M059J (cell line): ENCODE measurements around the gene FBXO8. TPM values are rescaled to one million over a fixed set of nuclear protein-coding genes. Genes with fewer than 3 reads are reported as not detected.
"Not testable (repeated sequence)": the region's sequence is repeated elsewhere in the genome, so short reads cannot be mapped to it uniquely, and the experiment has no call there.

Source experiments
- DNase-seq: peaks from one replicate; pipeline ENCODE4 v3.0.0-alpha.2; 2012; ENCODE audit warnings: low read depth
- total RNA-seq: library from RNA; depleted of rRNA; stranded (reverse); fragments of >200 nt; shearing (Covaris generic); gene quantifications from 2 replicates; pipeline ENCODE4 v1.2.3, GENCODE V29; 2014; rRNA removed

The FBXO8 gene, protein sequence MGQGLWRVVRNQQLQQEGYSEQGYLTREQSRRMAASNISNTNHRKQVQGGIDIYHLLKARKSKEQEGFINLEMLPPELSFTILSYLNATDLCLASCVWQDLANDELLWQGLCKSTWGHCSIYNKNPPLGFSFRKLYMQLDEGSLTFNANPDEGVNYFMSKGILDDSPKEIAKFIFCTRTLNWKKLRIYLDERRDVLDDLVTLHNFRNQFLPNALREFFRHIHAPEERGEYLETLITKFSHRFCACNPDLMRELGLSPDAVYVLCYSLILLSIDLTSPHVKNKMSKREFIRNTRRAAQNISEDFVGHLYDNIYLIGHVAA
- total RNA-seq, result 20.3 and 29.0 TPM in 2 replicates

DNA sequence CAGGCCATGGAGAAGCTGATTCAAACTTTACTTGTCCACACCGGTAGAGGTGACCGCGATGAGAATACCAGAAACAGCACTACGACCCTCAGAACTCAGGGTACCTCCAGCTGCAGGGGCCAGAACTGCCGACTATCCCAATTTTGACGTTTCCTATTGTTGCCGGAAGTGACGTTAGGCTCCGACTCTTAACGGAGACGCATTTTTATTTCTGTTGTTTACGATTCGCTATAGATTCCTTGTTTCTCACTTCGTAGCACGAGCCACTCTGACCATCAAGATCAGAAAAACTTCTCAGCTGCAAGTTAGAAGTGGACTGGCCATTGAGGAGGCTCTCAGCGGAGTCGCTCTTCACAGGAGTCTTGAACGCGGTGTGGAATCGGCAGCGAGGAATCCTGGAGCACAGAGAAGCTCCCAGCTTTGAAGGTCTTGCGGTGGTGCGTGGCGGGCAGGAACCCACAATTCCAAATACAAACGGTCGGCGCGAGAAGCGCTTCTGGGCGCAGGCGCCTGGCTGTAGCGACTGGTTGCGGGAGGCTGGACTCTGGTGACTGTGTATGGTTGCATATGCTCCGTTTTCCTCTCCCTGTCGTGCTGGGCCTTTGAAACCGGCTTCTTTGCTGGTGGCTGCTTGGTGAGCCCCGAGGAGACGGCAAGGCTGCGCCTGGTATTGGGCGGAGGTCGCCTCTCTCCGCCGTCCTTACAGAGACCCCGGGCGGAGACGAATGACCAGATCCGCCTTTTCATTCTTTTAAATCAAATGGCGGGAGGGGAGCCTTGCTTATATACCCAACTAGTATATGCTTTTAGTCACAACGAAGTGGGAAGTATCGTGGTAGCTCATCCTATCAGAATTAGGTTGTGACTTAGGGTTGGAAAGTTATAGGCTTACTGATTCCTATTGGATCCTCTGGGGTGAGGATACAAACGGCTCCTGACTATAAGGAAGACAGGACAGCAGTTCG is at the start of gene FBXO8, which contains the start of gene CEP44:
Gene FBXO8 (minus strand): TSS at position 161 of the 965 bp plus-strand sequence. CDS start 20,575 bp downstream, outside the sequence.
Gene CEP44 (plus strand): TSS at position 405 of the 965 bp plus-strand sequence. CDS start 15,211 bp downstream, outside the sequence.
- peak; percentile 74 for DNase-seq

DNA sequence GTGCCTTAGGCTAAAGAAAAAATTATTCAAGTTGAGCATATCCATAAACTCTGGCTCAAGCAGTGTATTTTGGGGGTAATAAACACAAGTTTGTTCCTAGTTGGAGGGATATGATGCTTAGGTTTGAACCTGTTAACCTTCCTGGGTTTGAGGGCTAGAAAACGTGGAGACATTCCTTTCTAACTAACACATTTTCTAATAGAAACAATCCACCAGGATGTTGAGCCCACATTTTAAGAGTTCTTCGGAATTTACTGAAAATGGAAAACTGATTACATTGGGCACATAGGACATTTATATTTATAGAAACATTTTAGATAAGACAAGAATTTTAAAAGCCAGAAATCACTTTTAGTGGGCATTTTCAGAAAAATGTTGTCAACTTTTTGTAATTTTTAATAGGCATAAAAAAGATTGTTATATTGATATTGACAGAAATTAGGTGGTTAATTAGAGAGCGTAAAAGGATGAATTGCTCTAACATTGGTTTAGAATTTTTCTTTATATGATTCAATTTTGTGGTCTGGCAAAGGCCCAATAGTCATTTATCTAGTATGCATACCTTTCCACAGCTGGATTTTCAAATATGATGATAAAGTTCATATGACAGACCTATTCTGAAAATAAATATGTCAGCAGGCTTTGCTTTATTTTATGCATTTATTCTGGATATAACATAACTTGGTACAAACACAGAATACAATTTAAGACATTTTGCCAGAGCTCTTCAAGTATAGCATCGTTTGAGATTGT is 49.5 kb upstream of the FBXO8 start:
- no peak for DNase-seq

DNA sequence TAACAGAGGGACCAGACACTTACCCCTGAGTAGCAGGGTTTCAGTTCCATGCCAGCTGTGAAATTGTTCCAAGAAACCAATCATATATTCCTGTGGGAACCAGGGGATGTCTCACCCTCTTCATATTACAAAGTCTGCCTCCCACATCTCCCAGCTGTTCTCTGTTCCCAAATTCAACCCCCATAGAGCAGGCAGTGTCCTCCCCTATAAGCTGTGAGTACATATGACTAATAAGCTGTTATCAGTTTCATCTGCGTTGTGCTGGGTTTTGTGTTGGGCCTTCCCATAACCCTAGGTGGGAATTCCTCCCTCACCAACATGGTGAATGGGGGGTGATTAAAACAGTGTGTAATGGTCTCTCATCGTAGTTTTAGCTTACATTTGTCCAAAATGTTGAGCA is 41.3 kb upstream of the FBXO8 start:
- DNase-seq, result peak; percentile 40

DNA sequence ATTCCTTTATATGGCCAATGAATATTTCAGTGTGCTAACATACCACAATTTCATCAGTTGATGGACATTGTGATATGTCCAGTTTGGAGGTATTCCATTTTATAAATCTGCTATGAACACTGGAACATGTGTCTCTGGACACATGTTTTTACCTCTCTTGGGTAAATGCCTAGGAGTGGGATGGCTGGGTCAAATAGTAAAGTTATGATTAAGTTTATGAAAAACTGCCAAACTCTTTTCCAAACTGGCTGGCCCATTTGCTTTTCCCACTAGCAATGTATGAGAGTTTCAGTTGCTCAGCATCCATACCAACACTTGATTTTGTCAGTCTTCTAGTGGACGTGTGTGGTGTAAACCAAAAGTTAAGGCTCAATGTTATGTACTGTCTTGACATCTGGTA is 40.8 kb upstream of the FBXO8 start:
- no peak for DNase-seq

DNA sequence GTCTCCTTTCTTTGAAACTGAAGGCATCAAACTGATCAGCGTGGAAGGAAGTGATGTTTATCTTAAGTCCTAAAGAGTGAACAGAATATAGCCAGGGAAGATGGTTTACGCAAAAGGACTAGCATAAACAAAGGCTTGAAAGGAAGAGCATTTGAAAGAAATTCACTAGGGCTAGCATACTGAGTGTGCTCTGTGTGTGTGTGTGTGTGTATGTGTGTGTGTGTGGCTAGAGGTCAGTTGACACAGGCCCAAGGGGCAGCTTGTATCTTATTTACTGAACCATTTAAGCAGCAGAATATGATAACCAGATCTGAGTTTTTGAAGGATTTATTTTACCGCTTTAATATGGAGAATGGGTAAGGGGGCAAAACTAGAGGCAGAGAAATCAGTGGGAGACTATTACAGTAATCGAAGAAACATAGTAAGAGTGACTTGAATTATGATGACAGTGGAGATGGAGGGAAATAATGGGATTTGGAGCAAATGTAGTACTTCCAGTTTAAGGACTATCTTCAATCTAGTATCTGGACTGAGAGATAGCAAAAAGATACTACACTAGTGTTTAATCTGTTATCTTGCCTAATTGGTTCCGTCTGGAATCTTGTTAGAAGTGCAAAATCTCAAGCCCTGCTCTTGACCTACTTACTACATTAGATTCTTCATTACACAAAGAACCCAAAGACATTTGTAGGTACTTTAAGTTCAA is 37.2 kb upstream of the FBXO8 start:
- no peak for DNase-seq

DNA sequence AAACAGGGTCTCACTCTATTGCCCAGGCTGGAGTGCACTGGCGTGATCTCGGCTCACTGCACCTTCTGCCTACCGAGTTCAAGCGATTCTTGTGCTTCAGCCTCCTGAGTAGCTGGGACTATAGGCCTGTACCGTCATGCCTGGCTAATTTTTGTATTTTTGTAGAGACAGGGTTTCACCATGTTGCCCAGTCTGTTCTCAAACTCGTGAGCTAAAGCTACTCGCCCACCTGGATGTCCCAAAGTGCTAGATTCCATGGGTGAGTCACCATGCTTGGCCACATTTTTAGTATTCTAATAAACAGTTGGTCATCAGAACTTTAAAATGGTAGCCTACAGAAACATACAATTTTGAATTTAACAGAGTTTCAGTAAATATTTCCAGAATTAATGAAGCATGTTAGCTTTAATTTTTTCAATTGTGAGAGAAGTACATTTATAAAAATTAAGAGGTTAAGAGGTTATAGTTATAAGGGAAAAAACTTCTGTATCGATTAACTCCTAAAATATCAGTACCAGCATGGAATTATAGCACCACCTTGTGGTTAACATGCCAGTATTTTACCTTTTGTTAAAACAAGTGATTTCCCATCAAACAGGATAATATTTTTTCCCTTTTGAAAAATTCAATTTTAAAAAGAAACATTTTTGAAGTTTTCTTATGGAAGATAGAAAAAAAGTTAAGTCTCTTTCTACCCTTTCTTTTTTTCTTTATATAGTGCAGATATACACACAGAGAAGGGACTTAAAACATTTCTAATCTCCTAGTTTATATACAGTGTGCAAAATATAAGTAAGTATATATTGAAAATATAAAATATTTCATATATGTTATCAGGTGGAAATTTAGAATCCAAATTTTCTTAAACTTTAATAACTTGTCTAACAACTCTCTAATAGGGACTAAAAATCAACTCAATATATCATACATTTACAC is 35.6 kb upstream of the FBXO8 start:
- peak; percentile 27 for DNase-seq

DNA sequence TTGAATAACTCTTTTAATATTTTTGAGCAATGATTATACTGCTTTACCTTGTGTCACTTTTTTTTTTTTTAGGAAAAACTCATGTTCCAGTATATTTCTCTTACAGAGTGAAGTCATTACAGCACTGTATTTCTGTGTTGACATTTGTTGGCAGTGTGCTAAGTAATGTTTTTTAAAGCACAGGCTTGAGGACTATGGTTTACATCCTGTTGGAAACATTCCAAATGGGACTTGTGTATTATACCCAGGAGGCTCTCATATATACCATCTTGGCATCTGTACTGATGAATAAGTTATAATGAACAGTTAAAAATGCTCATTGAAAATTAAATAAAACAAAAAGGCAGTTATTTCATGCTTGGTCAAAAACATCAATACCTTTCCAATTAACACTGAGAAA is 34.1 kb upstream of the FBXO8 start:
- peak; percentile 15 for DNase-seq

DNA sequence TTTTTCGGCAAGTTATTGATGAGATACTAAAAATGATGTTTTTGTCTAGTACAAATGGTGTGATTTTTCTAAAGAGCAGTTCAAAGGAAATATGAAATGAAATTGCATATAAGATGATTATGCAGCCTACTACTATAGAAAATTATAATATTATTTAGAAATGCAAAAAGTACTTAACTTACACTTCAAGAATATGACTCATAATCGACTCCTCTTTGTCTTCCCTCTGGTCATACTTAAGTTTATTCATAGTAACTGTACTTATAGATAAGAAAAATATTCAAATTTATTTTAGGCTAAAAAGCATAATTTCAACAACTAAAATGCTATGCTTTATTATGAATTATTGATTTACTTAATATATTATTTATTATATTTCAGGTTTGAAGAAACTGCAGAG is 33.5 kb upstream of the FBXO8 start:
- DNase-seq, result no peak

DNA sequence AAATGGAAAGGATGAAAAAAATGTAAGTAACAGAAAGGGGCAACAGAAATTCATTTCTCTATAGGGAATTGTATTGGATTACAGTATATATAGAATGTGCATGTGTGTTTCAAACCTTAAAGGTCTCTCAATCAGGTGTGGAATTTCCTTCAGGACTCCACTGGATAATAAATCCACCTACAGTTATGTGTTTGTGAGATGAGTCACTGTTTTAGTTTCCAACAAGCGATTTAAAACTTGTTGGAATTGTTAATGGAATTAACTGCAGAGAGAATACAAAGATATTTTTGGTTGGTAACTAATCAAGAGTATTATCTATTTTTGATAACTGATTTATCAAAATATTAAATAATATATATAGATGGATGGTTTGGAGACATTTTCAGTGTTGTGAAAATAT is 33.1 kb upstream of the FBXO8 start:
- DNase-seq, result peak; percentile 19

DNA sequence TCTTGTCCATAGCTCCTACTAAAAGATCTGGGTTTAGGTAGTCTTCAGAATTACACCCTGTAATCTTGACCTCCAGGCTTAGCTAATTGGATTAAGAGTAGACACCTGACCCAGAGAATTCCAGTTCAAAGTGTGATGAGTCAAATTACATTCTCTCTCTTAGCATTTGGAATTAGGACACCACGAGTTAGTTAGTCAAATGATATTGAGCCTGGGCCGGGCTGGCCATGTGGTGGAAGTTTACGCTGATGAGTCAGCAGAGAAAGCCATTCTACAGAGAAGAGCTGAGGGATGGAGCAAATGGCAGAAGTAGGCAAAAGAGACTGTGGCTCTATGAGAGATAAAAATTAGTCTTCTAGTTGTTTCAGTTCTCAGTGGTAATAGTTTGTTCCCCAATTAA is 31.3 kb upstream of the FBXO8 start:
- peak; percentile 71 for DNase-seq

DNA sequence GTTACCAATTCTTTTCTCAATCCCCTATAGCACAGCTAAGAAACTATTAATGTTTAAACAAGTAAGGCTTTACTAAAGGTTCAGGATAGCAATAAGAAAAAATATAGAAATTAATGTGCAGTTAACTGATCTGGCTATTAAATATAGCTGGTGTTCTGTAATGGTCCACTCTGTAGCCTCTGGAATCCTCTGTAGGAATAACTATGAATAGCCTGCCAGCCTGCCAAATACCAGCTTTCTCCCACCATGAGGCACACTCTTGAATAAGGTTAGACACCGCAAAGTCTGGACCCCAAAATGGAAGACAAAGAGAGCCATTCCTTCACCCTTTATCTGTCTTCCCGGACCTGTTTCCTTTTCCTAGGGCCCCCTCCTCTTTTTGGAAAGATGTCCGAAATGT is 30.8 kb upstream of the FBXO8 start:
- DNase-seq, result no peak

DNA sequence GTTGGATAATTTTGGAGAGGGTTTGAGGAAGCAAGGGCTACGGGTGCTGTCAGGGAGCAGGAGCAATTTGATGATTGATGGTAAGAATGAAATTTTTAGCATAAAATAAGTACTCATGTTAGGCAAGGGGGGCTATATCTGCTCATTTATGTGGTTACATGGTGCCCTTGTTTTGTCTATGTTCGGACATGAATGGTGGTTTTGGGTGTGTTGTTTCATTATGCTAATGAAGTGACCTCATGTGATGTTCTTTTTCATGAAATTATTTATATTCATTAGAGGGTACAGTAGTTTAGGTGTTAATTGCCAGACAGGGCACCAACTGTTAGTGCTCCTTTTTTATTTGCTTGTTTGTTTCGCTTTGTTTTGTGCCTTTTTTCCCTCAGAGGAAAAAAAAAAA is 29.5 kb upstream of the FBXO8 start:
- no peak for DNase-seq

DNA sequence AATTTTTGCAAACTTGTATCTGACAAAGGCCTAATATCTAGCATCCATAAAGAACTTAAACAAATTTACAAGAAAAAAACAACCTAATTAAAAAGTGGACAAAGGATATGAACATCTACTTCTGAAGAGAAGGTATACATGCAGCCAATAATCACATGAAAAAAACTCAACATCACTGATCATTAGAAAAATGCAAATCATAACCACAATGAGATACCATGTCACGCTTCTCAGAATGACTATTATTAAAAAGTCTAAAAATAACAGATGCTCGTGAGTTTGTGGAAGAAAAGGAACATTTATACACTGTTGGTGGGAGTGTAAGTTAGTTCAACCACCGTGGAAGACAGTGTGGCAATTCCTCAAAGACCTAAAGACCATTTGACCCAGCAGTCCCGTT is 24.2 kb upstream of the FBXO8 start:
- DNase-seq, result no peak

DNA sequence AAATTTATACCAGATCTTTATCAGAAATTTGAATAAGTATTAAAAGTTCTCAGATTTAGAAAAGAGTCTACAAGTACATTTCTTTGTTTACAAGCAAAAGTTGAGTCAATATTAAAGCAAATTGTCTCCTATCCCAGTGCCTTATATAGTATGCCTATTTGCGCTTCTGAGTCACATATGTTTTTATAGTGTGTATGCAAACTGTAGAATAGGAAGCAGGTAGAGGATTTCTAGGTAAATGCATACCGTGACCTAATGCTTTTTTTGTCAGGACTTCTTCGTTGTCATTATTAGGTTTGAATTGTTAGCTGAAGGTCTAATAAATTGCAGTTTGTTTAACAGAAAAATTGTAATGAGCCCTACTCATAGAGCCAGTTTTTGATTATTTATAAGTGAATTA is 22.5 kb upstream of the FBXO8 start:
- no peak for DNase-seq

DNA sequence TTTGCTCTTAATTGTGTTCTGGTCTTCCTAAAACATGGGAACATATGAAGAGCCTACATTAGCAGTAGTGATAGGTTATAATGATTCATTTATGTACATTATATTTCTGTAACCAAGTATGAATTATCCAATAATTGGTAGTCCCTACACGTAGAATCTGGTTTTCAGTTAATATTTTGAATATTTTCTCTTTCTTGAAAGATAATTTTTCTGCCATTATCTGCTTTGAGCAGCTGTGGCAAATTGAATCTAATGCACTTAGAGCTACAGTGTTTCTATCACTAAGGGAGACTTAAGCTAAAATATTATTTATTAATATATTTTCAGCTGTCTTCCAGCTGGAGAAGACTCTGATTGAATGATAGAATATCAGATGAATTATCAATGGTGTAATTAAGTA is 21.2 kb upstream of the FBXO8 start:
- DNase-seq, result no peak

DNA sequence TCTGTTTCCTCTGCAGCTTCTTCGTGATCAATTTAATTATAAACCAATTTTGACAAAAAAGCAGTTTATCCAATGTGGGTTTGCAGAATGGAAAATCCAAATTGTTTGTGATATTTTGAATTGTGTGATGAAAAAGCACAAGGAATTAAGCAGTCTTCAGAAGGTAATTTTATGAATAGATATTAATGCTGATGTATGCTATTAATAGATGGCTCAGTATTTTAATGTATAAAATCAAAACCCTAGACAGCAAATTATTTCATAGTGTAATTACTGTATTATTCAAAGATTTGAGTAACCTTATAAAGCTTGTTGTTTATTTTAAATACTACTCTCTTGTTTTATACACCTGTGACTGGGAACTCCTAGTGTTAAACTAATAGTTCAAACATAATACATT is 20.2 kb upstream of the FBXO8 start:
- DNase-seq, result no peak

DNA sequence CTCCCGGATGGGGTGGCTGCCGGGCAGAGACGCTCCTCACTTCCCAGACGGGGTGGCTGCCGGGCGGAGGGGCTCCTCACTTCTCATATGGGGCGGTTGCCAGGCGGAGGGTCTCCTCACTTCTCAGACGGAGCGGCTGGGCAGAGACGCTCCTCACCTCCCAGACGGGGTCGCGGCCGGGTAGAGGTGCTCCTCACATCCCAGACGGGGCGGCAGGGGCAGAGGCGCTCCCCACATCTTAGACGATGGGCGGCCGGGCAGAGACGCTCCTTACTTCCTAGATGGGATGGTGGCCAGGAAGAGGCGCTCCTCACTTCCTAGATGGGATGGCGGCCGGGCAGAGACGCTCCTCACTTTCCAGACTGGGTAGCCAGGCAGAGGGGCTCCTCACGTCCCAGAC is 11.7 kb upstream of the FBXO8 start:
- not testable (repeated sequence) for DNase-seq

DNA sequence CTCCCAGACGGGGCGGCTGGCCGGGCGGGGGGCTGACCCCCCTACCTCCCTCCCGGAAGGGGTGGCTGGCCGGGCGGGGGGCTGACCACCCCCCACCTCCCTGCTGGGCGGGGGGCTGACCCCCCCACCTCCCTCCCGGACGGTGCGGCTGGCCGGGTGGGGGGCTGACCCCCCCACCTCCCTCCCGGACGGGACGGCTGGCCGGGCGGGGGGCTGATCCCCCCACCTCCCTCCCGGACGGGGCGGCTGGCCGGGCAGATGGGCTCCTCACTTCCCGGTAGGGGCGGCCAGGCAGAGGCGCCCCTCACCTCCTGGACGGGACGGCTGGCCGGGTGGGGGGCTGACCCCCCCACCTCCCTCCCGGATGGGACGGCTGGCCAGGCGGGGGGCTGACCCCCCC is 11.2 kb upstream of the FBXO8 start:
- DNase-seq, result not testable (repeated sequence)

DNA sequence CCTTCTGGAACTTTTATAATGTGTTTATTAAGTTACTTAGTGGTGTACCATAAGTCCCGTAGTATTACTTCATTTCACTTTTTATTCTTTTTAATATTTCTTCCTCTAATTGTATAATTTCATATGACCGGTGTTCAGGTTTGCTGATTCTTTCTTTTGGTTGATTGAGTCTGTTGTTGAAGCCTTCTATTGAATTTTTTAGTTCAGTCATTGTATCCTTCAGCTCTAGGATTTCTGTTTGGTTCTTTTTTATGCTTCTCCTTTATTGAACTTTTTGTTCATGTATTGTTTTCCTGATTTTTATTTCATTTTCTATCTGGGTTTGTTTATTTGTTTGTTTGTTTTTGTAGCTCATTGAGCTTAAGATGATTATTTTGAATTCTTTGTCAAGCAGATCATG is 9.0 kb upstream of the FBXO8 start:
- no peak for DNase-seq

DNA sequence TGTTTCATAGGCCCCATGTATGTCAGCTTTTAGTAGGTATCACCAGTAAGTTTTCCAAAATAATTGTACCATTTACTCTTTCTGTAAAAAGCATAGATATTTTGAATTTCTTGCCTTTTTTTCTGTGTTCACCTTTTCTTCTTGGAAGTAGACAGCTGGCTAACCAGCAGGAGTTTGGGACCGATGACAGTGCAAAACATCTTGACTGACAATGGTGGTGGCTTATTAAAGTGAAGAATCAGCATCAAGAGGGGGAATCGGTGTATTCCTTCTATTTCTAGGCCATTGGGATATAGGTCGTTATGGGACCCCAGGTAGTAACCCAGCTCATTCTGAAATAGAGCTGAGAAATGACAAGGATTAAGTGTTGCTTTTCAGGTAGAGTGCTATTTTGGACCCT is 3.4 kb upstream of the FBXO8 start:
- DNase-seq, result no peak
